ENCODE data around the gene DOCK8. TPM values are rescaled to one million over a fixed set of nuclear protein-coding genes. Genes with fewer than 3 reads are reported as not detected.

The DOCK8 gene
- total and polyA plus RNA-seq, 2 of the 13 experiments (the other 11 are each of a cell fraction or from before 2014, with no cell fraction given): 0.28 to 0.38 TPM

DNA sequence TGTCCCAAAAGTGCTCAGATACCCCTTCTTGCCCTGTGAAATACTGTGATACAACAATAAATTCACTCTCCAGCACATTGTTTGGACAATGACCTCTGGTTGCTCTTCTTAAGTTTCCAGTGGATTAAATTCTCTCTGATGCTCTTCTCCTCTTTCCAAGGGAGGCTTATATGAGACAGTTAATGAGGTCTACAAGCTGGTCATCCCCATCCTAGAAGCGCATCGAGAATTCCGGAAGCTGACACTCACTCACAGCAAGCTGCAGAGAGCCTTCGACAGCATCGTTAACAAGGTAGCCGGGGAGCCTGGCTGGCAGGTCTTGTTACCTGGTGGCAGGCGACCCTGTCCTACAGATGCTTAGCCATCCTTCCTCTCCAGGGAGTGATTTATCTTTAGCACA is 226.5 kb downstream of the DOCK8 start:
- BruUV-seq (replicated peaks): no TSS peak
- Histone ChIP-seq H3K27me3 (ENCODE audit: control insufficient read depth in 1 of 2, insufficient read depth in 2 of 2, low read length in 2 of 2) (no peaks in the 10 kb centered on the region), H3K4me3 (replicated peaks in 1 of 3; ENCODE audit: insufficient read depth in 1 of 3, low read depth in 2 of 3, low read length in 3 of 3) (no peak overlapping the region), H3K4me2 (ENCODE audit: low read depth, low read length) (no peak overlapping the region), H3K79me2 (ENCODE audit: insufficient read depth, low read length) (no peaks in the 10 kb centered on the region), H3K36me3 (replicated peaks in 1 of 2; ENCODE audit: control insufficient read depth in 1 of 2, insufficient read depth in 2 of 2, low read length in 2 of 2) (no peaks in the 10 kb centered on the region), H2AFZ (ENCODE audit: low read length) (no peak overlapping the region), H4K20me1 (ENCODE audit: insufficient read depth, low read length) (no peaks in the 10 kb centered on the region), H3K9me3 (ENCODE audit: low read length) (no peaks in the 10 kb centered on the region), H3K4me1 (ENCODE audit: insufficient read depth, low read length) (no peaks in the 10 kb centered on the region), H3K27ac (ENCODE audit: extremely low read length, insufficient read depth, low read length) (no peak overlapping the region), H3K9ac (ENCODE audit: insufficient read depth, low read depth, low read length) (no peak overlapping the region)
- WGBS (ENCODE audit: low lambda C conversion rate): 66% methylated on average over 4 of the region's 7 CpGs
- FAIRE-seq: no peak
- CTCF ChIA-PET (ENCODE audit: low intra/inter-chr PET ratio, low total read pairs): no interaction called here
- no peak for DNase-seq (ENCODE audit: low spot score)
- POLR2A ChIA-PET: no interaction called here
- TF ChIP-seq, protein P1, sequence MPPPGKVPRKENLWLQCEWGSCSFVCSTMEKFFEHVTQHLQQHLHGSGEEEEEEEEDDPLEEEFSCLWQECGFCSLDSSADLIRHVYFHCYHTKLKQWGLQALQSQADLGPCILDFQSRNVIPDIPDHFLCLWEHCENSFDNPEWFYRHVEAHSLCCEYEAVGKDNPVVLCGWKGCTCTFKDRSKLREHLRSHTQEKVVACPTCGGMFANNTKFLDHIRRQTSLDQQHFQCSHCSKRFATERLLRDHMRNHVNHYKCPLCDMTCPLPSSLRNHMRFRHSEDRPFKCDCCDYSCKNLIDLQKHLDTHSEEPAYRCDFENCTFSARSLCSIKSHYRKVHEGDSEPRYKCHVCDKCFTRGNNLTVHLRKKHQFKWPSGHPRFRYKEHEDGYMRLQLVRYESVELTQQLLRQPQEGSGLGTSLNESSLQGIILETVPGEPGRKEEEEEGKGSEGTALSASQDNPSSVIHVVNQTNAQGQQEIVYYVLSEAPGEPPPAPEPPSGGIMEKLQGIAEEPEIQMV (CRISPR knock-in tag; IDR thresholded peaks at IDR 0.05; ENCODE audit: low read depth): no peak
- TF ChIP-seq SRY (CRISPR knock-in tag; IDR thresholded peaks at IDR 0.05) (no peak), ZNF101 (CRISPR knock-in tag; IDR thresholded peaks at IDR 0.05; ENCODE audit: borderline replicate concordance, low read depth) (no peak), ZZZ3 (CRISPR knock-in tag; IDR thresholded peaks at IDR 0.05; ENCODE audit: borderline replicate concordance) (no peak), ZNF337 (CRISPR knock-in tag; IDR thresholded peaks at IDR 0.05; ENCODE audit: borderline replicate concordance, low read depth) (no peak), KLF12 (CRISPR knock-in tag; IDR thresholded peaks at IDR 0.05; ENCODE audit: borderline replicate concordance) (no peak)
- TF ChIP-seq, protein P2, sequence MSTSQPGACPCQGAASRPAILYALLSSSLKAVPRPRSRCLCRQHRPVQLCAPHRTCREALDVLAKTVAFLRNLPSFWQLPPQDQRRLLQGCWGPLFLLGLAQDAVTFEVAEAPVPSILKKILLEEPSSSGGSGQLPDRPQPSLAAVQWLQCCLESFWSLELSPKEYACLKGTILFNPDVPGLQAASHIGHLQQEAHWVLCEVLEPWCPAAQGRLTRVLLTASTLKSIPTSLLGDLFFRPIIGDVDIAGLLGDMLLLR (CRISPR knock-in tag; IDR thresholded peaks at IDR 0.05): no peak
- TF ChIP-seq, protein P3, sequence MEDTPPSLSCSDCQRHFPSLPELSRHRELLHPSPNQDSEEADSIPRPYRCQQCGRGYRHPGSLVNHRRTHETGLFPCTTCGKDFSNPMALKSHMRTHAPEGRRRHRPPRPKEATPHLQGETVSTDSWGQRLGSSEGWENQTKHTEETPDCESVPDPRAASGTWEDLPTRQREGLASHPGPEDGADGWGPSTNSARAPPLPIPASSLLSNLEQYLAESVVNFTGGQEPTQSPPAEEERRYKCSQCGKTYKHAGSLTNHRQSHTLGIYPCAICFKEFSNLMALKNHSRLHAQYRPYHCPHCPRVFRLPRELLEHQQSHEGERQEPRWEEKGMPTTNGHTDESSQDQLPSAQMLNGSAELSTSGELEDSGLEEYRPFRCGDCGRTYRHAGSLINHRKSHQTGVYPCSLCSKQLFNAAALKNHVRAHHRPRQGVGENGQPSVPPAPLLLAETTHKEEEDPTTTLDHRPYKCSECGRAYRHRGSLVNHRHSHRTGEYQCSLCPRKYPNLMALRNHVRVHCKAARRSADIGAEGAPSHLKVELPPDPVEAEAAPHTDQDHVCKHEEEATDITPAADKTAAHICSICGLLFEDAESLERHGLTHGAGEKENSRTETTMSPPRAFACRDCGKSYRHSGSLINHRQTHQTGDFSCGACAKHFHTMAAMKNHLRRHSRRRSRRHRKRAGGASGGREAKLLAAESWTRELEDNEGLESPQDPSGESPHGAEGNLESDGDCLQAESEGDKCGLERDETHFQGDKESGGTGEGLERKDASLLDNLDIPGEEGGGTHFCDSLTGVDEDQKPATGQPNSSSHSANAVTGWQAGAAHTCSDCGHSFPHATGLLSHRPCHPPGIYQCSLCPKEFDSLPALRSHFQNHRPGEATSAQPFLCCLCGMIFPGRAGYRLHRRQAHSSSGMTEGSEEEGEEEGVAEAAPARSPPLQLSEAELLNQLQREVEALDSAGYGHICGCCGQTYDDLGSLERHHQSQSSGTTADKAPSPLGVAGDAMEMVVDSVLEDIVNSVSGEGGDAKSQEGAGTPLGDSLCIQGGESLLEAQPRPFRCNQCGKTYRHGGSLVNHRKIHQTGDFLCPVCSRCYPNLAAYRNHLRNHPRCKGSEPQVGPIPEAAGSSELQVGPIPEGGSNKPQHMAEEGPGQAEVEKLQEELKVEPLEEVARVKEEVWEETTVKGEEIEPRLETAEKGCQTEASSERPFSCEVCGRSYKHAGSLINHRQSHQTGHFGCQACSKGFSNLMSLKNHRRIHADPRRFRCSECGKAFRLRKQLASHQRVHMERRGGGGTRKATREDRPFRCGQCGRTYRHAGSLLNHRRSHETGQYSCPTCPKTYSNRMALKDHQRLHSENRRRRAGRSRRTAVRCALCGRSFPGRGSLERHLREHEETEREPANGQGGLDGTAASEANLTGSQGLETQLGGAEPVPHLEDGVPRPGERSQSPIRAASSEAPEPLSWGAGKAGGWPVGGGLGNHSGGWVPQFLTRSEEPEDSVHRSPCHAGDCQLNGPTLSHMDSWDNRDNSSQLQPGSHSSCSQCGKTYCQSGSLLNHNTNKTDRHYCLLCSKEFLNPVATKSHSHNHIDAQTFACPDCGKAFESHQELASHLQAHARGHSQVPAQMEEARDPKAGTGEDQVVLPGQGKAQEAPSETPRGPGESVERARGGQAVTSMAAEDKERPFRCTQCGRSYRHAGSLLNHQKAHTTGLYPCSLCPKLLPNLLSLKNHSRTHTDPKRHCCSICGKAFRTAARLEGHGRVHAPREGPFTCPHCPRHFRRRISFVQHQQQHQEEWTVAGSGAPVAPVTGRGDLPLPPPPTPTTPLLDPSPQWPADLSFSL (CRISPR knock-in tag; IDR thresholded peaks at IDR 0.05): no peak
- ATAC-seq: no peak
- intact Hi-C loops (cut with micrococcal nuclease; ENCODE audit: unreplicated experiment) (no loop called here), in situ Hi-C loops (cut with HindIII; ENCODE audit: extremely low pct_ligation_motif_present, low pct_unique_long_range_greater_than_20kb) (no loop called here)
